ENCODE data around the gene NPBWR2. TPM values are rescaled to one million over a fixed set of nuclear protein-coding genes. Genes with fewer than 3 reads are reported as not detected.

The NPBWR2 gene
- total and polyA plus RNA-seq, 9 donors: not detected

DNA sequence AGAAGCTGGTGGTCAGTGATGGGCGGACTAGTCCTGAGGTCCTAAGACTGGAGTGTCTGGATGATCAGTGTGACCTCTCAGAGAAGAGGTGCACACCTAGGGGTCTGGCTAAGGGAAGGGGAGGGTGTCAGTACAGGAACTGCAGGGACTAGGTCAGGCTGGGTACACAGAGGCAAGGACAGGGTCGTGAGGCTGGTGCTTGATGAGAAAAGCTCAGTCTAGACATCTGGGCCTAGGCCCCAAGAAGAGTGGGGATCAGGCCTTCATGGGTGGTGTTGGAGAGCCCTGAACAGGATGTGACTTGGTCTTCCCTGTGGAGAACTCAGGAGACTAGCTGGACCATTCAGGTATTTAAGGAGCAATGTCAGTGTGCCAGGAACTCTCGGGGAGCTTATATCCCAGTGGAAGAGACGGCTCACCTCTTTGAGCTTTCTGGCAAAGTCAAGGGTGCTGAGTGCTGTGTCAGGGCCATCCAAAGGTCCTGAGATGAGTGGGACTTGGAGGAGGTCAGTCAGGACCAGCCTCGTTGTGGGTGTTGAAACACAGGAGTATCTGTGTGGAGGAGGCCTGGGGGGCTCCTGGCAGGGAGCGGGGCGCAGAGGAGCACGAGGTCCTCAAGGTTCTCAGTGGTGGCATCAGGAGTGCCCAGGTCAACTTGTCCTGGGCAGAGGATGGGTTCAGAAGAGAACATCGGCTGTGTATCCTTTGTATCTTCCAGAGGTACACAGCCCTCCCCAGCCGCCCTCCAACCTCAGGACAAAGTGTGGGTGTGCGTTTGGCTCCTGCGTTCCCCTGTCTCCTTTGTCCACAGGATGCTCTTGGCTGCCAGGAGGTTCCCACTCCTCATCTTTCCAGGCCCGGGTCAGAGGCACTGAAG is 43.6 kb upstream of the NPBWR2 start:
- H3K27ac ChIP-seq (ENCODE audit: low read length): no peak overlapping the region
- no peaks in the 10 kb centered on the region for H3K27me3 ChIP-seq (ENCODE audit: control insufficient read depth, insufficient read depth, low read length)
- H3K9me3 ChIP-seq (replicated peaks; ENCODE audit: control insufficient read depth, low read depth, low read length): no peaks in the 10 kb centered on the region
- H3K36me3 ChIP-seq (ENCODE audit: control insufficient read depth, insufficient read depth, low read length): no peaks in the 10 kb centered on the region
- H3K4me3 ChIP-seq (ENCODE audit: low read length): no peak overlapping the region
- no peak for DNase-seq
- H3K4me1 ChIP-seq (ENCODE audit: control insufficient read depth, insufficient read depth, low read length): no peaks in the 10 kb centered on the region
- WGBS (ENCODE audit: insufficient coverage): 73% methylated on average over 12 of the region's 13 CpGs

DNA sequence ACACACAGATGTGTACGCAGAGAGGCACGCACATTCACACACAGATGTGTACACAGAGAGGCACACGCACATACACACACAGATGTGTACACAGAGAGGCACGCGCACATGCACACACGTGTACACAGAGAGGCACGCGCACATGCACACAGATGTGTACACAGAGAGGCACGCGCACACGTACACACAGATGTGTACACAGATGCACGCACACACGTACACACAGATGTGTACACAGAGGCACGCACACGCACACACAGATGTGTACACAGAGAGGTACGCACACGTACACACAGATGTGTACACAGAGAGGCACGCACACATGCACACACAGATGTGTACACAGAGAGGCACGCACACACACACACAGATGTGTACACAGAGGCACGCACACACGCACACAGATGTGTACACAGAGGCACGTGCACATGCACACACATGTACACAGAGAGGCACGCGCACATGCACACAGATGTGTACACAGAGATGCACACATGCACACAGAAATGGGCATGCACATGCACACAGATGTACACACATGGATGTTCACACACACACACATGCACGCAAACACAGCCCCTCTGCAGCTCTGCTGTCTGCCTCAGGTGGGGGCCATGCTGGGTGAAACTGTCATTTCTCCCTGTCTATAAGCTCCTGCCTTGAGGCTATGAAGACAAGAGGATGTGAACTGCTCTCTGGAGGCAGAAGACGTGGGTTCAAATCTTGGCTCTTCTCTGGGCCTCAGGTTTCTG is 42.6 kb upstream of the NPBWR2 start:
- 97% methylated on average over 22 of the region's 26 CpGs for WGBS (ENCODE audit: insufficient coverage)
- peaks cover under 1% of the 10 kb centered on the region for H3K27me3 ChIP-seq (ENCODE audit: control insufficient read depth, insufficient read depth, low read length)
- DNase-seq: no peak

DNA sequence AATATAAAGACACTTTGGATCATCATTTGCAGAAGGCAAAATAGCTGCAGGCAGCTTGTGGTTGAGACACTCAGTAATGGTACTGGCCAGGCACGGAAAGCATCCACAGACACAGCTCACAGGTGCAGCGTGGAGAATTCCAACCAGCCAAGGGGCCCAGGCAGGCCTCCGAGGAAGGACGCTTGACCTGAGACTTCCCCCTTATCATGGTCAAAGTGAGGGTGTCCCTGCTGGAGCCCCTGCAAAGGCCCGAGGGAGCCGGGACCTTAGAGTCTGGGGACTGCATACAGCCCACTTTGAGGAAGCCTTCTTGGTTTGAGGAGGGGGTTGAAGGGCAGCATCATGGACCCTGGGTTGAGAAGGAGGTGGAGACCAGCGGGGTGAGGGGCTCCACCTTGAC is 41.8 kb upstream of the NPBWR2 start:
- Histone ChIP-seq H3K36me3 (ENCODE audit: control insufficient read depth, insufficient read depth, low read length) (no peaks in the 10 kb centered on the region), H3K4me3 (ENCODE audit: low read length) (no peak overlapping the region), H3K27me3 (ENCODE audit: control insufficient read depth, insufficient read depth, low read length) (peaks cover 2% of the 10 kb centered on the region), H3K27ac (ENCODE audit: low read length) (no peak overlapping the region), H3K9me3 (replicated peaks; ENCODE audit: control insufficient read depth, low read depth, low read length) (peaks cover 8% of the 10 kb centered on the region), H3K4me1 (ENCODE audit: control insufficient read depth, insufficient read depth, low read length) (no peaks in the 10 kb centered on the region)
- DNase-seq: no peak
- whole genome bisulfite sequencing (ENCODE audit: insufficient coverage): 94% methylated on average over 3 of the region's 7 CpGs

More for the DNA sequence above, 42.6 kb upstream of the NPBWR2 start:
- Histone ChIP-seq H3K9me3 (replicated peaks; ENCODE audit: control insufficient read depth, low read depth, low read length) (peaks cover 6% of the 10 kb centered on the region), H3K27ac (ENCODE audit: low read length) (no peak overlapping the region), H3K4me3 (ENCODE audit: low read length) (no peak overlapping the region), H3K4me1 (ENCODE audit: control insufficient read depth, insufficient read depth, low read length) (no peaks in the 10 kb centered on the region), H3K36me3 (ENCODE audit: control insufficient read depth, insufficient read depth, low read length) (no peaks in the 10 kb centered on the region)

DNA sequence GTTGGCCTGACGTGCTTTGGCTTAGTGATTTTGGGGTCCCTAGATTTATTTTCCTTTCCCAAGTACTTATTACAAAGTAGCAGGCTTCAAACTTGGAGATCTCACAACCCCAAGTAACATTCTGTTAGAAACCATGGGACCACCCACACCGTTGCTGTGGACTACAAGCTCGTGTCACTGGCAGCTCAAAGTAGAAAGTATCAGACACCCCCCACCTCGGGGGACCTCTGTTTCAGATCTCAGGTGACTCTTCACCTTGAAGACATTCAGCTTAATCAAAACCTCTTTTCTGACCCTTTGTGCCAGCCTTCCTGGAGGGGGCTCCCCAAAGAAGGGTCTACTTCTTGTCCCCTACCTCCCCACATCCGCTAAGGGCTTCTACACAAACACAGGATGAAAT is 41.2 kb upstream of the NPBWR2 start:
- Histone ChIP-seq H3K9me3 (replicated peaks; ENCODE audit: control insufficient read depth, low read depth, low read length) (peaks cover 8% of the 10 kb centered on the region), H3K27me3 (ENCODE audit: control insufficient read depth, insufficient read depth, low read length) (peaks cover 2% of the 10 kb centered on the region), H3K36me3 (ENCODE audit: control insufficient read depth, insufficient read depth, low read length) (no peaks in the 10 kb centered on the region), H3K4me1 (ENCODE audit: control insufficient read depth, insufficient read depth, low read length) (no peaks in the 10 kb centered on the region), H3K4me3 (ENCODE audit: low read length) (no peak overlapping the region), H3K27ac (ENCODE audit: low read length) (no peak overlapping the region)
- WGBS (ENCODE audit: insufficient coverage): 55% methylated on average over 2 of the region's 5 CpGs
- no peak for DNase-seq

DNA sequence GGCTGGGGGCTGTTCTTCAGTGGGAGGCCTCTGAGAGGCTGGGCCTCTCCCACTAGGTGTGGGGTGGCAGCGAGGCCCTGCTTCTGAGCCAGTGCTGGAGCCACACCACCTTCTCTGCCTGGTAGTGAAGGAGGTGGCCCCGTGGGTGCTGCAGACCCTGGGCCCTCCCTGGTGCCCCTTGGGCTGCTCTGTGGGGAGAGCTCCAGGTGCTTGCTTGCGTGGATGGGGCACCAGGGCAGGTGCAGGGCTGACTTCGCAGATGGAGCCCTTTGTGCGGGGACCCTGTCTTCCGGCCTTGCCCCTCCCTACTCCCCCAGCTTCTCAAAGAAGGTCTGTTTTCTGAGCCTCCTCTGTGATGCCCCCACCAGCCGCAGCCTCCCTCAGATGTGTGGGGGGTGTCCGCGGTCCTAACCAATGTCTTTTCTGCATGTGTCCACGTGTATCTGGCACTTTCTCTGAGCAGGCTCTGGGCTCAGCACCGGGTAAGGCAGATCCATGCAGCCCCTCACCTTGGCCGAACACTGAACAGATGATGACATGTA is 39.6 kb upstream of the NPBWR2 start:
- H3K9me3 ChIP-seq (replicated peaks; ENCODE audit: control insufficient read depth, low read depth, low read length): peaks cover 8% of the 10 kb centered on the region
- peaks cover 6% of the 10 kb centered on the region for H3K27me3 ChIP-seq (ENCODE audit: control insufficient read depth, insufficient read depth, low read length)
- WGBS (ENCODE audit: insufficient coverage): 73% methylated on average over 6 of the region's 12 CpGs
- no peak overlapping the region for H3K4me3 ChIP-seq (ENCODE audit: low read length)
- H3K4me1 ChIP-seq (ENCODE audit: control insufficient read depth, insufficient read depth, low read length): no peaks in the 10 kb centered on the region
- H3K36me3 ChIP-seq (ENCODE audit: control insufficient read depth, insufficient read depth, low read length): no peaks in the 10 kb centered on the region
- no peak overlapping the region for H3K27ac ChIP-seq (ENCODE audit: low read length)
- no peak for DNase-seq

DNA sequence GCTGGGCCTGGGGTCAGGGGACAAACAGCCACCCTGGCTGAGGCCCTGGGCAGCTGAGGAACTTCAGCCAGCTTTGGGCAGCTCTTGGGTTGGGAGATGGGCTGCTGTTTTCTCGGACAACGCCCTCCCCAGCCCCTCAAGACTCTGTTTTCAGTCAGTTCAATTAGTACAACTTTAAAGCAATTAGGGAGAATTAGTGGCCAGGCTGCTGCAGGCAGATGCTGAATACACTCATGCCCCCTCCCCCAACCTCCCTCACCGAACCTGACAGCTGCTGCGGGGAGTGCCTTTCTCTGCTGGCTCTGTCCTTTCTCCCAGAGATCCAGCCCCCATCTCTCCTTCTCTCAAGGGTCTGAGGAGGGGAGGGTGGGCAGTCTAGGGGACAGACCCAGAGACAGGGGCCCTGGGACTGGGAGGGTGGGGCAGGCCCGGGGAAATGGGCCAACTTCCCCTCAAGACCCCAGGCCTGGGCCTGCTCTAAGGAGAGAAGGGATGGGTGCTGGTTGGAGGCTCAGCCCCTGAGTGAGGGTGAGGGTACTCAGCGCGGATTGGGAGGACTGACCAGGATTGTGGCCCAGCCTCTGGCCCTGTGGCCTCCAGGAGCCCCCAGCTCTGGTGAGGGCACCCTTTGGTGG is 39.1 kb upstream of the NPBWR2 start:
- Histone ChIP-seq H3K9me3 (replicated peaks; ENCODE audit: control insufficient read depth, low read depth, low read length) (peaks cover 8% of the 10 kb centered on the region), H3K4me1 (ENCODE audit: control insufficient read depth, insufficient read depth, low read length) (no peaks in the 10 kb centered on the region), H3K27me3 (ENCODE audit: control insufficient read depth, insufficient read depth, low read length) (peaks cover 6% of the 10 kb centered on the region), H3K4me3 (ENCODE audit: low read length) (no peak overlapping the region), H3K27ac (ENCODE audit: low read length) (no peak overlapping the region), H3K36me3 (ENCODE audit: control insufficient read depth, insufficient read depth, low read length) (no peaks in the 10 kb centered on the region)
- no peak for DNase-seq
- WGBS (ENCODE audit: insufficient coverage): no CpG with 5 or more reads among the region's 7 CpGs

DNA sequence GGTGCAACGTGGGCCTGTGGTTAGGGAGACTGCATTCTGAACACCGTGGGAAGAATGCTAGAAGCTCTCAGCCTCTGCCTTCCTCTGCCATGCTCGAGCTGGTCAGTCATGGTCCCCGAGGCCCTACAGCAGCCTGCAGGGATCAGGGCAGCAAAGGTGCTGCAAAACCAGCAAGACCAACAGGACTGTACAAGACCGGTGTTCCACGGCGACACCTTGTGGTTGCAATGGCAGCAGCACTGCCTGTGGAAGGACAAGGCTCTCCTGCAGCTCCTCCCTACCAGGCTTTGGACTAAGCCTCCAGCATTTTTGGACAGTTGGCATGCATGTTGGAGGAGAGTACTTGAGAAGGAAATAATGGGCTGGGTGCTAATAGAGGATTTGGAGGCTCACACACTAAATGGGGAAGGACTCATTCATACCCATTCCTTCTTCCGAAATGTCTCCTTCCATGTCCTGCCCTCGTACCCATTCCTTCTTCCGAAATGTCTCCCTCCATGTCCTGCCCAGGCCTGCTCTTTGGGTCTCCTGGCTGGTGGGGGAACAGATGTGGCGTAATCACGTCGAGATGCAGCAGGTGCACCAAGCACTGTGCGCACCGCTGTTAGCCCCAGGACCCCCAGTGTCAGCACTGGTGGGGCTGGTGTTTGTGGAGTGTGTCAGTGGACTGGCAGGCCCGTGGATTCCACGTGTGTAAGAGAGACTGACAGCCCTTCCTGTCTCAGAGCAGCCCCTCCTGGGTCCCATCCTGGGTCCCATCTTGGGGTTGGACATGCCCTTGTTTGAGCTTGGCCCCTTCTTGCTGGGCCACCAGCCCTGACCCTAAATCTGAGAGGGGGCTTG is 38.3 kb upstream of the NPBWR2 start:
- no peak overlapping the region for H3K27ac ChIP-seq (ENCODE audit: low read length)
- DNase-seq: no peak
- no peaks in the 10 kb centered on the region for H3K4me1 ChIP-seq (ENCODE audit: control insufficient read depth, insufficient read depth, low read length)
- no peak overlapping the region for H3K4me3 ChIP-seq (ENCODE audit: low read length)
- H3K9me3 ChIP-seq (replicated peaks; ENCODE audit: control insufficient read depth, low read depth, low read length): peaks cover 8% of the 10 kb centered on the region
- H3K27me3 ChIP-seq (ENCODE audit: control insufficient read depth, insufficient read depth, low read length): peaks cover 7% of the 10 kb centered on the region
- H3K36me3 ChIP-seq (ENCODE audit: control insufficient read depth, insufficient read depth, low read length): no peaks in the 10 kb centered on the region
- WGBS (ENCODE audit: insufficient coverage): 89% methylated on average over 12 of the region's 17 CpGs

DNA sequence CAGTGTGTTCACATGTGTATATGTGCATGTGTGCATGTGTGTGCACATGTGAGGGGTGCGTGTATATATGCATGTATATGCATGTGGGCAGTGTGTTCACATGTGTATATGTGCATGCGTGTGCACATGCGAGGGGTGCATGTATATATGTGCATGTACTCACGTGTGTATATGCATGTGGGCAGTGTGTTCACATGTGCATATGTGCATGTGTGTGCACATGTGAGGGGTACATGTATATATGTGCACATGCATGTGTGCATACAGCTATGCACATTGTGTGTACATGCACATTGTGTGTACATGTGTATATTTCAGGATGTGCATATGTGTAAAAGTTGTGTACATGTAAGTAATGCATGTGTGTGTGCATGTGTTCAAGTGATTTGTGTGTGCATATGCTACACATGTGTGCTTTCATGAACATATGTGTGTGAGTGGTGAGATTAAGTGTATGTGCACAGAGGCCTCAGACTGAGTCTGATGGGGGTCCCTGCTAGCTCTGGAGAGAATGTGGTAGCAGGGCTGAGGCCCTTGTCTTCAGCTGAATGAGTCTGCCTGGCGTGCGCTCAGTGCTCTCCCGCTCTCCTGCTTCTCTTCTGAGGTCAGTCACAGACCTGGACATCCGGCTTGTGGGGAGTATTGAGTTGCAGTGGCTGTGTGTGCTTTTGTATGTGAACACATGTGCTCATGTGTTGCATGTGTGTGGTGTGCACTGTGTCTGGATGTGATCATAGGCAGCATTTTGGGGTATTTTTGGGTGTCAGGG is 37.0 kb upstream of the NPBWR2 start:
- Histone ChIP-seq H3K9me3 (replicated peaks; ENCODE audit: control insufficient read depth, low read depth, low read length) (peaks cover 8% of the 10 kb centered on the region), H3K4me3 (ENCODE audit: low read length) (no peak overlapping the region), H3K4me1 (ENCODE audit: control insufficient read depth, insufficient read depth, low read length) (no peaks in the 10 kb centered on the region), H3K27me3 (ENCODE audit: control insufficient read depth, insufficient read depth, low read length) (peaks cover 10% of the 10 kb centered on the region), H3K27ac (ENCODE audit: low read length) (no peak overlapping the region), H3K36me3 (ENCODE audit: control insufficient read depth, insufficient read depth, low read length) (no peaks in the 10 kb centered on the region)
- WGBS (ENCODE audit: insufficient coverage): 86% methylated on average over 7 of the region's 8 CpGs
- no peak for DNase-seq
